CD4-positive, CD25-positive, alpha-beta regulatory T cell (primary cell): ENCODE data around the gene SLC4A11. TPM values are rescaled to one million over a fixed set of nuclear protein-coding genes. Genes with fewer than 3 reads are reported as not detected.
"Not testable (repeated sequence)": the region's sequence is repeated elsewhere in the genome, so short reads cannot be mapped to it uniquely, and the experiment has no call there.

ENCODE experiments used
- ATAC-seq, 2 donors: fragments of 150-1000 bp; cut with Tn5 transposase; one replicate each; pipeline ENCODE4 v1.10.0; 2021; ENCODE audit warnings: low read depth in 2 of 2, moderate number of reproducible peaks in 2 of 2, moderate library complexity in 1 of 2
- DNase-seq, 3 donors: peaks; one replicate each; pipeline versions ENCODE4 v3.0.0 to v3.0.0-alpha.2; 2012 to 2022; ENCODE audit warnings: mixed read lengths in 1 of 3
- H3K27ac ChIP-seq: one replicate; pipeline ENCODE4 v1.7.0; 2013; ENCODE audit warnings: mild to moderate bottlenecking, low read length; ENCODE audit not compliant: insufficient read depth, poor library complexity, severe bottlenecking
- H3K27me3 ChIP-seq: one replicate; pipeline ENCODE4 v1.7.0; 2013; ENCODE audit warnings: low read length; ENCODE audit not compliant: control insufficient read depth, insufficient read depth
- H3K36me3 ChIP-seq: one replicate; pipeline ENCODE4 v1.7.0; 2013; ENCODE audit warnings: mild to moderate bottlenecking, low read length, moderate library complexity; ENCODE audit not compliant: control insufficient read depth, insufficient read depth
- H3K4me1 ChIP-seq: 2 replicates; pipeline ENCODE4 v1.7.0; 2013; ENCODE audit warnings: mild to moderate bottlenecking, low read length; ENCODE audit not compliant: insufficient read depth, control insufficient read depth, poor library complexity, severe bottlenecking
- H3K4me3 ChIP-seq: one replicate; pipeline ENCODE4 v1.7.0; 2013; ENCODE audit warnings: low read depth, mild to moderate bottlenecking, low read length, moderate library complexity
- H3K9me3 ChIP-seq, 2 experiments: 1 replicate in 1 of 2; 2 replicates in 1 of 2; pipeline ENCODE4 v1.7.0; 2013; ENCODE audit warnings: low read length in 2 of 2, mild to moderate bottlenecking in 1 of 2, moderate library complexity in 1 of 2; ENCODE audit not compliant: control insufficient read depth in 2 of 2
- H3K27ac Mint-ChIP-seq, 3 donors: one replicate each; pipeline ENCODE4 v1.8.0; 2020 to 2022; ENCODE audit warnings: mild to moderate bottlenecking in 3 of 3, mixed read lengths in 3 of 3, moderate library complexity in 2 of 3
- H3K27me3 Mint-ChIP-seq: one replicate; pipeline ENCODE4 v1.8.0; 2022; ENCODE audit warnings: mild to moderate bottlenecking, mixed read lengths
- H3K36me3 Mint-ChIP-seq: one replicate; pipeline ENCODE4 v1.8.0; 2020; ENCODE audit warnings: mixed read lengths
- H3K4me1 Mint-ChIP-seq, 4 donors: one replicate each; pipeline ENCODE4 v1.8.0; 2020 to 2022; ENCODE audit warnings: mixed read lengths in 4 of 4, mild to moderate bottlenecking in 1 of 4
- H3K4me3 Mint-ChIP-seq, 4 donors: one replicate each; pipeline ENCODE4 v1.8.0; 2020 to 2022; ENCODE audit warnings: mild to moderate bottlenecking in 4 of 4, mixed read lengths in 4 of 4, moderate library complexity in 3 of 4
- H3K9me3 Mint-ChIP-seq, 7 donors: one replicate each; pipeline ENCODE4 v1.8.0; 2020 to 2022; ENCODE audit warnings: mixed read lengths in 7 of 7, mild to moderate bottlenecking in 3 of 7, moderate library complexity in 2 of 7
- polyA plus RNA-seq, 4 donors: library from polyadenylated mRNA; unstranded; fragments of 300-500 nt; fragmentation: Illumina TruSeq; gene quantifications; one replicate each; pipeline ENCODE4 v1.2.3, GENCODE V29; 2021
- total RNA-seq: library from RNA; stranded (reverse); gene quantifications from one replicate; pipeline ENCODE4 v1.2.3, GENCODE V29; 2022

Gene SLC4A11
- total and polyA plus RNA-seq, 5 donors from 2014 or later: 0.51 to 0.52 TPM; not detected in 3

GRCh38 chr20:3182429-3182828, 56.6 kb downstream of the SLC4A11 start:
- not testable (repeated sequence) for H3K36me3 ChIP-seq, DNase-seq, H3K27ac Mint-ChIP-seq, H3K4me1 Mint-ChIP-seq, H3K9me3 Mint-ChIP-seq, ATAC-seq, H3K27me3 Mint-ChIP-seq, H3K36me3 Mint-ChIP-seq, H3K4me3 ChIP-seq, H3K4me1 ChIP-seq, H3K9me3 ChIP-seq, H3K27ac ChIP-seq, H3K4me3 Mint-ChIP-seq, H3K27me3 ChIP-seq

DNA sequence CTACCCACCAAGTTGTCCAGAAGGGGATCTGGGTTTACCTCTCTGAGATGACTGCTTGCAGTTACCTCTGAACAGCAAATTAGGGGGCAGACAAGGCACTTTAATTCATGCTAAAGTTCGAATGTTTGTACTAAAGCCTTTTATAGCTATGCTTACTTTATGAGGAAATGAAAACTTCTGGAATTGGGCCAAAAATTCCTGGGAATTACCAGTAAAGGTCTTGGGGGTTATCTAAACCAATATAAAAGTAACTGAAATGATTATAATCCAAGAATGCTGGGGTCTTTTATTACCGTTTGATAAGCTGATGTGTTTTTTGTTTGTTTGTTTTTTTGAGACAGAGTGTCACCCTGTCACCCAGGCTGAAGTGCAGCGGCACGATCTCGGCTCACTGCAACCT, 57.7 kb downstream of the SLC4A11 start:
- Mint-ChIP-seq H3K36me3 (no peaks in the 10 kb centered on the region), H3K9me3 (no peaks in the 10 kb centered on the region), H3K27me3 (no peaks in the 10 kb centered on the region), H3K4me1 (peaks cover 0 to 5% (median 3%) of the 10 kb centered on the region in 4 donors), H3K27ac (no peak overlapping the region), H3K4me3 (no peak overlapping the region)
- DNase-seq (no peak), ATAC-seq (no peak)
- H3K36me3 ChIP-seq: no peaks in the 10 kb centered on the region
- H3K9me3 ChIP-seq: no peaks in the 10 kb centered on the region
- no peak overlapping the region for H3K4me3 ChIP-seq
- no peaks in the 10 kb centered on the region for H3K27me3 ChIP-seq
- no peaks in the 10 kb centered on the region for H3K4me1 ChIP-seq
- no peak overlapping the region for H3K27ac ChIP-seq

DNA sequence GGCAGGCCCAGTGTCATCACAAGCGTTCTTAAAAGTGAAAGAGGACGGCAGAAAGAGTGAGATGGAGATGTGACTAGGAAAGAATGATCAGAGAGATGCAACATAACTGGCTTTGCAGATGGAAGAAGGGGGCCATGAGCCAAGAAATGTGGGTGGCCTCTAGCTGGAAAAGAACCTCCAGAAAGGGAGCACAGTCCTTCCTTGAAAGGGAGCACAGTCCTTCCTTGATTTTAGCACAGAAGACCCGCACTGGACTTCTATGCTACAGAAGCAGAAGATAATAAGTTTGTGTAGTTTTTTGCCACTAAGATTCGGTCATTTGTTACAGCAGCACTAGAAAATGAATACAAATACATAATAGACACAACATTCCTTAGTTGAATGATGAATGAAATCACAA, 58.7 kb downstream of the SLC4A11 start:
- H3K36me3 ChIP-seq: no peaks in the 10 kb centered on the region
- DNase-seq (no peak), ATAC-seq (no peak)
- no peak overlapping the region for H3K27ac Mint-ChIP-seq
- H3K27me3 ChIP-seq: no peaks in the 10 kb centered on the region
- H3K4me1 Mint-ChIP-seq: peaks cover 2 to 9% (median 3%) of the 10 kb centered on the region in 4 donors
- H3K27ac ChIP-seq: no peak overlapping the region
- no peaks in the 10 kb centered on the region for H3K9me3 ChIP-seq
- H3K4me3 Mint-ChIP-seq: no peak overlapping the region
- no peaks in the 10 kb centered on the region for H3K4me1 ChIP-seq
- no peaks in the 10 kb centered on the region for H3K9me3 Mint-ChIP-seq
- H3K27me3 Mint-ChIP-seq: peaks cover 4% of the 10 kb centered on the region
- H3K4me3 ChIP-seq: no peak overlapping the region
- no peaks in the 10 kb centered on the region for H3K36me3 Mint-ChIP-seq

DNA sequence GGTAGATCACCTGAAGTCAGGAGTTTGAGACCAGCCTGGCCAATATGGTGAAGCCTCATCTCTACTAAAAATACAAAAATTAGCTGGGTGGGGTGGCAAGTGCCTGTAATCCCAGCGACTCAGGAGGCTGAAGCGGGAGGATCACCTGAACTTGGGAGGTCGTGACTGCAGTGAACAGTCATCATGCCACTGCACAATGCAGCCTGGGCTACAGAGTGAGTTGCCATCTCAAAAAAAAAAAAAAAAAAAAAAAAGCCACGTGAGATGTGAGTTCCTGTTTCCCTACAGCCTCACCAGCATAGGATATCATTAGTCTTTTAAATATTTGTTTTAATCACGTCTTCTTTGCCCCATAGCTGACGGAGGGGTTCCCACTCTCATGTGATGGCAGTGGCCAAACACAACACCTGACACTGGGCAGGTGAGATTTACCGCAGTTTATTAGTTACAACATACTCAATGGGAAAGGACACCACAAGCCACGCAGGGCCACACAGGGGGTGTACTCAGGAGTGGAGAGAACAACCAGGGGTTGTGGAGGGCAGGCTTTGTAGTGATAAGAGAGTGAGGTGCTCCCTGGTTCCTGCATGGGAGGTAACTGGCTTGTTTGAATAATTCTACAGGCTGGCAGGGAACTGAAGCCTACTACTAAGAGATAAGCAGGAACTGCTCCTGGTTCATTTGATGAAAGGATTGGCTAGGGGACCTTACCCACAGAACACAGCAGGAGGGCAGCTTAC, 61.1 kb downstream of the SLC4A11 start:
- peaks cover 11% of the 10 kb centered on the region for H3K4me1 ChIP-seq
- no peaks in the 10 kb centered on the region for H3K9me3 ChIP-seq
- H3K27me3 Mint-ChIP-seq: peaks cover 22% of the 10 kb centered on the region
- no peak overlapping the region for H3K27ac Mint-ChIP-seq
- no peak for DNase-seq
- peaks cover 2 to 12% (median 11%) of the 10 kb centered on the region in 4 donors for H3K4me1 Mint-ChIP-seq
- H3K9me3 Mint-ChIP-seq: no peaks in the 10 kb centered on the region
- ATAC-seq: no peak
- H3K27me3 ChIP-seq: peaks cover 5% of the 10 kb centered on the region
- H3K36me3 Mint-ChIP-seq: no peaks in the 10 kb centered on the region
- no peaks in the 10 kb centered on the region for H3K36me3 ChIP-seq
- H3K27ac ChIP-seq: no peak overlapping the region
- no peak overlapping the region for H3K4me3 ChIP-seq
- peak overlapping the region in 1 of 4 donors; percentile 75 for H3K4me3 Mint-ChIP-seq

Other genes starting within 250 kb of the SLC4A11 start
- gene GNRH2, start 195.6 kb downstream of the SLC4A11 start, total RNA-seq: 1.9 TPM
- not detected for gene GNRH2, start 195.6 kb downstream of the SLC4A11 start, polyA plus RNA-seq
- 17.6 TPM for gene MRPS26, start 193.1 kb downstream of the SLC4A11 start, total RNA-seq
- 10 to 100 TPM; 69.6 to 78.8 (median 72.7) TPM for gene MRPS26, start 193.1 kb downstream of the SLC4A11 start, polyA plus RNA-seq
- gene OXT, start 167.6 kb downstream of the SLC4A11 start, total RNA-seq: not detected
- gene OXT, start 167.6 kb downstream of the SLC4A11 start, polyA plus RNA-seq: under 1 TPM in 3 of 4 donors, not detected in 1; 0.50 to 0.83 (median 0.61) TPM
- gene AVP, start 154.5 kb downstream of the SLC4A11 start, total RNA-seq: 1.4 TPM
- gene AVP, start 154.5 kb downstream of the SLC4A11 start, polyA plus RNA-seq: not detected
- gene FASTKD5, start 79.3 kb downstream of the SLC4A11 start, total RNA-seq: 35.0 TPM
- 10 to 100 TPM; 17.4 to 31.1 (median 25.8) TPM for gene FASTKD5, start 79.3 kb downstream of the SLC4A11 start, polyA plus RNA-seq
- 9.3 TPM for gene UBOX5, start 79.3 kb downstream of the SLC4A11 start, total RNA-seq
- 1 to 10 TPM; 5.3 to 7.7 (median 6.8) TPM for gene UBOX5, start 79.3 kb downstream of the SLC4A11 start, polyA plus RNA-seq
- gene LZTS3, start 65.6 kb downstream of the SLC4A11 start, total RNA-seq: 24.2 TPM
- gene LZTS3, start 65.6 kb downstream of the SLC4A11 start, polyA plus RNA-seq: 1 to 10 TPM; 1.0 to 2.3 (median 1.1) TPM
- gene DDRGK1, start 34.5 kb downstream of the SLC4A11 start, total RNA-seq: 39.2 TPM
- 10 to 100 TPM; 44.7 to 53.8 (median 49.5) TPM for gene DDRGK1, start 34.5 kb downstream of the SLC4A11 start, polyA plus RNA-seq
- 51.1 TPM for gene ITPA, start 29.7 kb downstream of the SLC4A11 start, total RNA-seq
- gene ITPA, start 29.7 kb downstream of the SLC4A11 start, polyA plus RNA-seq: 10 to 100 TPM; 56.6 to 97.1 (median 88.5) TPM
- gene DNAAF9, start 168.5 kb upstream of the SLC4A11 start, total RNA-seq: 11.7 TPM
- 1 to 10 TPM in 3 of 4 donors, under 1 TPM in 1; 0.73 to 1.9 (median 1.6) TPM for gene DNAAF9, start 168.5 kb upstream of the SLC4A11 start, polyA plus RNA-seq
- gene ATRN, start 231.8 kb upstream of the SLC4A11 start, total RNA-seq: 12.9 TPM
- 1 to 10 TPM; 5.9 to 7.9 (median 6.9) TPM for gene ATRN, start 231.8 kb upstream of the SLC4A11 start, polyA plus RNA-seq